Activated CD8-positive, alpha-beta memory T cell treated with anti-CD3 and anti-CD28 coated beads, Interleukin-2, amount 50 U/mL, for 48 hours (primary cell): ENCODE results near the gene TBL3.

Experiments used
- DNase-seq: peaks from one replicate; pipeline ENCODE4 v3.0.0-alpha.2; 2020

The TBL3 gene

GRCh38 chr16:1984347-1985225 is 12.7 kb downstream of the TBL3 start:
- no peak for DNase-seq

- DNase-seq: no peak
Observed at GRCh38 chr16:1985466-1986150, 13.8 kb downstream of the TBL3 start.

GRCh38 chr16:1987198-1987597 is 15.3 kb downstream of the TBL3 start:
- DNase-seq: no peak

- no peak for DNase-seq
Observed at GRCh38 chr16:1989209-1990100, 17.6 kb downstream of the TBL3 start, which contains the start of gene SYNGR3. Gene SYNGR3 (plus strand): TSS chr16:1989970. CDS start chr16:1990103, 133 bp downstream.

GRCh38 chr16:1990101-1990350 is 18.2 kb downstream of the TBL3 start:
- no peak for DNase-seq

GRCh38 chr16:1990351-1991134 is 18.7 kb downstream of the TBL3 start:
- peak; percentile 78 for DNase-seq

- DNase-seq: peak; percentile 77
Observed at GRCh38 chr16:1991135-1991551, 19.3 kb downstream of the TBL3 start.

GRCh38 chr16:1991588-1991947 is 19.7 kb downstream of the TBL3 start:
- DNase-seq: no peak

GRCh38 chr16:1991948-1992703 is 20.3 kb downstream of the TBL3 start:
- DNase-seq: peak; percentile 99

GRCh38 chr16:1992704-1993317 is 21.0 kb downstream of the TBL3 start:
- DNase-seq: no peak

- peak; percentile 70 for DNase-seq
Observed at GRCh38 chr16:1993731-1994131, 21.9 kb downstream of the TBL3 start.

- DNase-seq: no peak
Observed at GRCh38 chr16:1997494-1998359, 25.9 kb downstream of the TBL3 start.

GRCh38 chr16:1998360-1998835 is 26.5 kb downstream of the TBL3 start:
- DNase-seq: no peak

- DNase-seq: no peak
Observed at GRCh38 chr16:1998852-1999801, 27.3 kb downstream of the TBL3 start.

GRCh38 chr16:1999866-2000514 is 28.1 kb downstream of the TBL3 start:
- no peak for DNase-seq

GRCh38 chr16:2001035-2001434 is 29.2 kb downstream of the TBL3 start:
- no peak for DNase-seq

GRCh38 chr16:2001456-2002355 is 29.9 kb downstream of the TBL3 start:
- no peak for DNase-seq
